HepG2 (cell line): ENCODE data around the gene SCRT2. TPM values are rescaled to one million over a fixed set of nuclear protein-coding genes. Genes with fewer than 3 reads are reported as not detected.
A peak's percentile ranks its signal among the peaks of the same experiment; 100 is the strongest.

Source experiments
- CREB1 ChIP-seq, 2 experiments: fragments of 450-650 bp in 1 of 2; IDR thresholded peaks; 2 replicates each; pipeline ENCODE4 v1.6.1; 2016 to 2017; ENCODE audit warnings: control low read depth in 1 of 2, mild to moderate bottlenecking in 1 of 2, missing compliant biosample characterization in 1 of 2, missing genetic modification characterization in 1 of 2
- EEA1 ChIP-seq: sonication (generic); formaldehyde crosslinking; IDR thresholded peaks from 2 replicates; pipeline ENCODE4 v1.5.1; 2020; ENCODE audit warnings: mild to moderate bottlenecking, missing genetic modification reagents, borderline replicate concordance
- GATAD1 ChIP-seq: IDR thresholded peaks from 2 replicates; pipeline ENCODE4 v1.6.1; 2016; ENCODE audit warnings: missing genetic modification reagents, missing compliant biosample characterization
- GMEB2 ChIP-seq: IDR thresholded peaks from 2 replicates; pipeline ENCODE4 v1.6.1; 2016; ENCODE audit warnings: missing biosample characterization, missing genetic modification reagents, low read depth
- HDAC2 ChIP-seq: sonication (generic); formaldehyde crosslinking; IDR thresholded peaks from 2 replicates; pipeline ENCODE4 v1.4.0; 2020; ENCODE audit warnings: missing genetic modification reagents
- NONO ChIP-seq, 2 experiments: fragments of 450-650 bp in 1 of 2; sonication (generic) in 1 of 2; formaldehyde crosslinking in 1 of 2; IDR thresholded peaks in 1 of 2; conservative IDR thresholded peaks in 1 of 2; 2 replicates each; pipeline versions ENCODE4 v1.6.1 to v1.8.0; 2017 to 2022; ENCODE audit warnings: mild to moderate bottlenecking in 1 of 2, missing genetic modification reagents in 1 of 2, moderate library complexity in 1 of 2
- RBM39 ChIP-seq: fragments of 200-400 bp; formaldehyde crosslinking; IDR thresholded peaks from one replicate; pipeline ENCODE4 v1.6.1; 2018; ENCODE audit warnings: antibody characterized with exemption, mild to moderate bottlenecking, low read depth, low read length; ENCODE audit not compliant: poor library complexity, severe bottlenecking
- SMAD9 ChIP-seq: sonication (generic); formaldehyde crosslinking; IDR thresholded peaks from 2 replicates; pipeline ENCODE4 v1.5.1; 2020; ENCODE audit warnings: mild to moderate bottlenecking, missing genetic modification reagents
- THRA ChIP-seq: sonication (generic); formaldehyde crosslinking; IDR thresholded peaks from 2 replicates; pipeline ENCODE4 v1.4.0; 2020; ENCODE audit warnings: missing genetic modification reagents, borderline replicate concordance
- ZBED4 ChIP-seq: sonication (generic); formaldehyde crosslinking; IDR thresholded peaks from 2 replicates; pipeline ENCODE4 v1.4.0; 2020; ENCODE audit warnings: missing genetic modification reagents, borderline replicate concordance
- ZFP36L1 ChIP-seq: sonication (generic); formaldehyde crosslinking; IDR thresholded peaks from 2 replicates; pipeline ENCODE4 v1.8.0; 2022; ENCODE audit warnings: mild to moderate bottlenecking, missing genetic modification reagents, moderate library complexity
- ZNF432 ChIP-seq: sonication (generic); formaldehyde crosslinking; IDR thresholded peaks from 2 replicates; pipeline ENCODE4 v1.5.0; 2020; ENCODE audit warnings: missing genetic modification reagents, mild to moderate bottlenecking, borderline replicate concordance
- ZNF724P ChIP-seq: sonication (generic); formaldehyde crosslinking; IDR thresholded peaks from 2 replicates; pipeline ENCODE4 v1.8.0; 2022; ENCODE audit warnings: missing genetic modification reagents, borderline replicate concordance
- polyA plus RNA-seq, 8 experiments: library from polyadenylated mRNA; depleted of rRNA in 3 of 8; stranded (reverse) in 7 of 8; unstranded in 1 of 8; fragments of >200 nt; fragmentation: Illumina TruSeq in 4 of 8; extraction: Trizol in 4 of 8; gene quantifications; 2 replicates each; pipeline versions ENCODE4 v1.2.1 to v1.2.3, GENCODE V29; 2011 to 2016; ENCODE audit warnings: low read depth in 4 of 8, missing spikeins in 1 of 8, mixed read lengths in 1 of 8; ENCODE audit not compliant: insufficient read depth in 1 of 8
- total RNA-seq, 5 experiments: library from RNA; depleted of rRNA; stranded (reverse); fragments of >200 nt; fragmentation: Illumina TruSeq; extraction: Trizol; gene quantifications; 2 replicates each; pipeline ENCODE4 v1.2.3, GENCODE V29; 2016; ENCODE audit warnings: low read depth in 1 of 5
- TF ChIP-seq, protein P1 (sequence below): sonication (generic); formaldehyde crosslinking; IDR thresholded peaks from 2 replicates; pipeline ENCODE4 v1.5.1; 2020; ENCODE audit warnings: missing genetic modification reagents, mild to moderate bottlenecking, borderline replicate concordance
- TF ChIP-seq, protein P2 (sequence below): sonication (generic); formaldehyde crosslinking; IDR thresholded peaks from 2 replicates; pipeline ENCODE4 v1.5.1; 2020; ENCODE audit warnings: missing genetic modification reagents, mild to moderate bottlenecking, borderline replicate concordance

The SCRT2 gene
- total and polyA plus RNA-seq, 2 of the 13 experiments (the other 11 are each of a cell fraction or from before 2014, with no cell fraction given) = not detected

GRCh38 chr20:642398-643174 is 33.0 kb downstream of the SCRT2 start (continued):
- TF ChIP-seq NONO (IDR thresholded peaks at IDR 0.05) (no peak), NONO (CRISPR knock-in tag; conservative IDR thresholded peaks at IDR 0.05) (peak; percentile 46; the same call in 1 of the 2 replicates), CREB1 (IDR thresholded peaks at IDR 0.05) (peak; percentile 82), CREB1 (CRISPR knock-in tag; IDR thresholded peaks at IDR 0.05) (no peak), ZBED4 (0 out of 2 replicates have a peak, but pooled peaks have one; percentile 51), RBM39 (peak; percentile 38), ZNF432 (0 out of 2 replicates have a peak, but pooled peaks have one; percentile 1), THRA (peak; percentile 82; the same call in 1 of the 2 replicates), ZFP36L1 (no peak), GMEB2 (no peak), SMAD9 (CRISPR knock-in tag) (no peak), GATAD1 (CRISPR knock-in tag) (no peak), HDAC2 (CRISPR knock-in tag) (peak; percentile 59), EEA1 (CRISPR knock-in tag) (peak; percentile 40; the same call in 1 of the 2 replicates), ZNF724P (CRISPR knock-in tag) (peak; percentile 49; the same call in 1 of the 2 replicates)
- TF ChIP-seq, protein P1, sequence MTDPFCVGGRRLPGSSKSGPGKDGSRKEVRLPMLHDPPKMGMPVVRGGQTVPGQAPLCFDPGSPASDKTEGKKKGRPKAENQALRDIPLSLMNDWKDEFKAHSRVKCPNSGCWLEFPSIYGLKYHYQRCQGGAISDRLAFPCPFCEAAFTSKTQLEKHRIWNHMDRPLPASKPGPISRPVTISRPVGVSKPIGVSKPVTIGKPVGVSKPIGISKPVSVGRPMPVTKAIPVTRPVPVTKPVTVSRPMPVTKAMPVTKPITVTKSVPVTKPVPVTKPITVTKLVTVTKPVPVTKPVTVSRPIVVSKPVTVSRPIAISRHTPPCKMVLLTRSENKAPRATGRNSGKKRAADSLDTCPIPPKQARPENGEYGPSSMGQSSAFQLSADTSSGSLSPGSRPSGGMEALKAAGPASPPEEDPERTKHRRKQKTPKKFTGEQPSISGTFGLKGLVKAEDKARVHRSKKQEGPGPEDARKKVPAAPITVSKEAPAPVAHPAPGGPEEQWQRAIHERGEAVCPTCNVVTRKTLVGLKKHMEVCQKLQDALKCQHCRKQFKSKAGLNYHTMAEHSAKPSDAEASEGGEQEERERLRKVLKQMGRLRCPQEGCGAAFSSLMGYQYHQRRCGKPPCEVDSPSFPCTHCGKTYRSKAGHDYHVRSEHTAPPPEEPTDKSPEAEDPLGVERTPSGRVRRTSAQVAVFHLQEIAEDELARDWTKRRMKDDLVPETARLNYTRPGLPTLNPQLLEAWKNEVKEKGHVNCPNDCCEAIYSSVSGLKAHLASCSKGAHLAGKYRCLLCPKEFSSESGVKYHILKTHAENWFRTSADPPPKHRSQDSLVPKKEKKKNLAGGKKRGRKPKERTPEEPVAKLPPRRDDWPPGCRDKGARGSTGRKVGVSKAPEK (CRISPR knock-in tag) = no peak
- TF ChIP-seq, protein P2, sequence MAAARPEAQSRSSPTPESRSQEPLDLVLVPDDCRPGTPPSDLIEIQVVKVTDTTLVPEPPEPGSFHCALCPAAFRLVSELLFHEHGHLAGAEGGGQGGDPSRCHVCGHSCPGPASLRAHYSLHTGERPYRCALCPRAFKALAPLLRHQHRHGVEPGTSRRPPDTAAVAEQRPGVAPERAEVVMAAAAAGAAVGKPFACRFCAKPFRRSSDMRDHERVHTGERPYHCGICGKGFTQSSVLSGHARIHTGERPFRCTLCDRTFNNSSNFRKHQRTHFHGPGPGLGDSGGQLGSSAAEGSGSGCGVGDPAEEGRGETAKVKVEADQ = 0 out of 2 replicates have a peak, but pooled peaks have one; percentile 18
